Retinal pigment epithelial cell (primary cell): ENCODE results near the gene GPR161.
"Not testable (repeated sequence)": the region's sequence is repeated elsewhere in the genome, so short reads cannot be mapped to it uniquely, and the experiment has no call there.

Experiments
- DNase-seq: peaks from one replicate; pipeline ENCODE4 v3.0.0-alpha.2; 2010; ENCODE audit warnings: low read depth
- H3K4me3 ChIP-seq: 2 replicates; pipeline ENCODE4 v1.5.1; 2011; ENCODE audit warnings: mild to moderate bottlenecking, low read length, control low read depth, moderate library complexity
- TF ChIP-seq, protein P1 (sequence below): conservative IDR thresholded peaks from 2 replicates; pipeline ENCODE4 v1.5.1; 2011; ENCODE audit warnings: low read depth, low read length, control low read depth, inconsistent platforms

The GPR161 gene

GRCh38 chr1:168159979-168160378 is 23.2 kb upstream of the GPR161 start:
- TF ChIP-seq, protein P1, sequence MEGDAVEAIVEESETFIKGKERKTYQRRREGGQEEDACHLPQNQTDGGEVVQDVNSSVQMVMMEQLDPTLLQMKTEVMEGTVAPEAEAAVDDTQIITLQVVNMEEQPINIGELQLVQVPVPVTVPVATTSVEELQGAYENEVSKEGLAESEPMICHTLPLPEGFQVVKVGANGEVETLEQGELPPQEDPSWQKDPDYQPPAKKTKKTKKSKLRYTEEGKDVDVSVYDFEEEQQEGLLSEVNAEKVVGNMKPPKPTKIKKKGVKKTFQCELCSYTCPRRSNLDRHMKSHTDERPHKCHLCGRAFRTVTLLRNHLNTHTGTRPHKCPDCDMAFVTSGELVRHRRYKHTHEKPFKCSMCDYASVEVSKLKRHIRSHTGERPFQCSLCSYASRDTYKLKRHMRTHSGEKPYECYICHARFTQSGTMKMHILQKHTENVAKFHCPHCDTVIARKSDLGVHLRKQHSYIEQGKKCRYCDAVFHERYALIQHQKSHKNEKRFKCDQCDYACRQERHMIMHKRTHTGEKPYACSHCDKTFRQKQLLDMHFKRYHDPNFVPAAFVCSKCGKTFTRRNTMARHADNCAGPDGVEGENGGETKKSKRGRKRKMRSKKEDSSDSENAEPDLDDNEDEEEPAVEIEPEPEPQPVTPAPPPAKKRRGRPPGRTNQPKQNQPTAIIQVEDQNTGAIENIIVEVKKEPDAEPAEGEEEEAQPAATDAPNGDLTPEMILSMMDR = no peak
- DNase-seq = no peak
- no peak overlapping the region for H3K4me3 ChIP-seq

DNA sequence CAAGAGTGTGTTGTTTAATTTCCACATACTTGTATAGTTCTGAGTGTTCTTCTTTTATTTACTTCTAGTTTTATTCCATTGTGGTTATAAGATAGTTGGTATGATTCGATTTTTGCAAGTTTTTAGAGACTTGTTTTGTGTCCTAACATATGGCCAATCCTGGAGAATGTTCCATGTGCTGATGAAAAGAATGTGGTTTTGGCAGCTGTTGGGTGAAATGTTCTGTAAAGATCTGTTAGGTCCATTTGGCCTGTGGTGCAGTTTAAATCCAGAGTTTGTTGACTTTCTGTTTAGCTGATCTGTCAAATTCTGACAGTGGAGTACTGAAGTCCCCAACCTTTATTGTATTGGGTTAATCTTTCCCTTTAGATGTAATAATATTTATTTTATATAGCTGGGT is 22.5 kb upstream of the GPR161 start:
- TF ChIP-seq, protein P1 = no peak
- no peak for DNase-seq

DNA sequence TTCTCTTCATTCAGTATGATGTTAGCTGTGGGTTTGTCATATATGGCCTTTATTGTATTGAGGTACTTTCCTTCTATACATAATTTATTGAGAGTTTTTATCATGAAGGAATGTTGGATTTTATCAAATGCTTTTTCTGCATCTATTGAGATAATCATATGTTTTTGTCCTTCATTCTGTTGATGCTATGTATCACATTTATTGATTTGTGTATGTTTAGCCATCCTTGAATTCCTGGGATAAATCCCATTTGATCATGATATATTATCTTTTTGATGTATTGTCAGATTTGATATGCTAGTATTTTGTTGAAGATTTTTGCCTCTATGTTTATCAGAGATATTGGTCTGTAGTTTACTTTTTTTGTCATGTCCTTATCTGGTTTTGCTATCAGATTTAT is 20.9 kb upstream of the GPR161 start:
- no peak for DNase-seq
- no peak overlapping the region for H3K4me3 ChIP-seq
- TF ChIP-seq, protein P1 = no peak

More for the DNA sequence above, 22.5 kb upstream of the GPR161 start:
- no peak overlapping the region for H3K4me3 ChIP-seq

- TF ChIP-seq, protein P1 = no peak
- H3K4me3 ChIP-seq = no peak overlapping the region
- no peak for DNase-seq
Observed at GRCh38 chr1:168155910-168156309, 19.2 kb upstream of the GPR161 start.

- H3K4me3 ChIP-seq, DNase-seq: not testable (repeated sequence)
Observed at GRCh38 chr1:168154707-168155106, 18.0 kb upstream of the GPR161 start.

GRCh38 chr1:168151935-168152334 is 15.2 kb upstream of the GPR161 start:
- no peak for DNase-seq
- H3K4me3 ChIP-seq = no peak overlapping the region
- TF ChIP-seq, protein P1 = no peak

GRCh38 chr1:168150283-168150682 is 13.6 kb upstream of the GPR161 start:
- TF ChIP-seq, protein P1 = no peak
- H3K4me3 ChIP-seq = no peak overlapping the region
- no peak for DNase-seq

DNA sequence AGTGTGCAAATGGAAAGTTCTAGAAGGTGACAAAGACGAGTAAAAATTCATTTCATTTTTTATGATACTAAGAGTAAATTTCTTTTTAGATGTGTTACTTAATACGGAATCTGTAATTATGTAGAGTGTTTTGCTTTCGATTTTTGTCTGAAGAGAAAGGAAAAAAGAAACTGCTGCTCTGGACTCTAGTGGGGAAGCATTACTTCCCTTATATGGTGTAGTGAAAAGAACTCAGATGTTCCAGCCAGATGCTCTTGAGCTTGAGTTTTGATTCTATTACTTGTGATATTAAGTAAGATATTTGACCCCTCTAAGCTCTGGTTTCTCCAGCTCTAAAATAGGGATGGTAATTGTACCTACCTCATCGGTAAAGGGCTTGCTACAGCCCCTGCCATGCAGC is 12.2 kb upstream of the GPR161 start:
- H3K4me3 ChIP-seq = no peak overlapping the region
- no peak for DNase-seq
- TF ChIP-seq, protein P1 = no peak
